HepG2 (cell line): Measurements from ENCODE around the gene CHD9. TPM values are rescaled to one million over a fixed set of nuclear protein-coding genes. Genes with fewer than 3 reads are reported as not detected.

Experiments
- FLYWCH1 ChIP-seq: sonication (generic); formaldehyde crosslinking; IDR thresholded peaks from 2 replicates; pipeline ENCODE4 v1.8.1; 2023; ENCODE audit warnings: mild to moderate bottlenecking, missing genetic modification reagents
- HES4 ChIP-seq: sonication (generic); formaldehyde crosslinking; IDR thresholded peaks from 2 replicates; pipeline ENCODE4 v1.9.0; 2021; ENCODE audit warnings: mild to moderate bottlenecking, missing genetic modification reagents, borderline replicate concordance
- NCOR1 ChIP-seq: fragments of 200-600 bp; sonication (generic); IDR thresholded peaks from 2 replicates; pipeline ENCODE4 v1.7.0; 2017; ENCODE audit warnings: antibody characterized with exemption, low read length, borderline replicate concordance
- NKX3-1 ChIP-seq: sonication (generic); formaldehyde crosslinking; IDR thresholded peaks from 2 replicates; pipeline ENCODE4 v1.5.0; 2020; ENCODE audit warnings: missing genetic modification reagents
- PHF21A ChIP-seq: sonication (generic); formaldehyde crosslinking; IDR thresholded peaks from 2 replicates; pipeline ENCODE4 v1.5.0; 2020; ENCODE audit warnings: mild to moderate bottlenecking, missing genetic modification reagents
- PITX1 ChIP-seq: sonication (generic); formaldehyde crosslinking; IDR thresholded peaks from 2 replicates; pipeline ENCODE4 v1.5.1; 2020; ENCODE audit warnings: mild to moderate bottlenecking, missing genetic modification reagents
- RBFOX2 ChIP-seq: fragments of 200-400 bp; formaldehyde crosslinking; IDR thresholded peaks from 2 replicates; pipeline ENCODE4 v1.6.1; 2017; ENCODE audit warnings: low read depth, mild to moderate bottlenecking, low read length
- SRSF4 ChIP-seq: fragments of 200-400 bp; formaldehyde crosslinking; IDR thresholded peaks from one replicate; pipeline ENCODE4 v1.6.1; 2018; ENCODE audit warnings: mild to moderate bottlenecking, low read depth, low read length, moderate library complexity; ENCODE audit not compliant: poor library complexity, severe bottlenecking
- TBL1XR1 ChIP-seq: fragments of 150-350 bp; IDR thresholded peaks from 2 replicates; pipeline ENCODE4 v1.6.1; 2014; ENCODE audit warnings: borderline replicate concordance, low read length; ENCODE audit not compliant: partially characterized antibody
- XRCC5 ChIP-seq: fragments of 200-400 bp; formaldehyde crosslinking; optimal IDR thresholded peaks from 2 replicates; pipeline ENCODE3; 2017; ENCODE audit warnings: mild to moderate bottlenecking, low read length
- ZBTB8A ChIP-seq: sonication (generic); formaldehyde crosslinking; IDR thresholded peaks from 2 replicates; pipeline ENCODE4 v1.4.0; 2020; ENCODE audit warnings: mild to moderate bottlenecking, low read depth, missing genetic modification reagents, borderline replicate concordance
- ZNF101 ChIP-seq: sonication (generic); formaldehyde crosslinking; IDR thresholded peaks from 2 replicates; pipeline ENCODE4 v1.4.0; 2020; ENCODE audit warnings: mild to moderate bottlenecking, low read depth, missing genetic modification reagents, borderline replicate concordance
- ZNF12 ChIP-seq: sonication (generic); formaldehyde crosslinking; IDR thresholded peaks from 2 replicates; pipeline ENCODE4 v1.5.0; 2020; ENCODE audit warnings: missing genetic modification reagents
- ZNF143 ChIP-seq: sonication (generic); formaldehyde crosslinking; IDR thresholded peaks from 2 replicates; pipeline ENCODE4 v1.4.0; 2020; ENCODE audit warnings: missing genetic modification reagents
- ZNF430 ChIP-seq: sonication (generic); formaldehyde crosslinking; IDR thresholded peaks from 2 replicates; pipeline ENCODE4 v1.9.0; 2021; ENCODE audit warnings: mild to moderate bottlenecking, missing genetic modification reagents
- ZNF615 ChIP-seq: sonication (generic); formaldehyde crosslinking; IDR thresholded peaks from 2 replicates; pipeline ENCODE4 v1.5.0; 2020; ENCODE audit warnings: mild to moderate bottlenecking, missing genetic modification reagents, borderline replicate concordance
- ZSCAN12 ChIP-seq: sonication (generic); formaldehyde crosslinking; IDR thresholded peaks from 2 replicates; pipeline ENCODE4 v1.9.0; 2021; ENCODE audit warnings: mild to moderate bottlenecking, missing genetic modification reagents
- polyA plus RNA-seq, 8 experiments: library from polyadenylated mRNA; depleted of rRNA in 3 of 8; stranded (reverse) in 7 of 8; unstranded in 1 of 8; fragments of >200 nt; fragmentation: Illumina TruSeq in 4 of 8; extraction: Trizol in 4 of 8; gene quantifications; 2 replicates each; pipeline versions ENCODE4 v1.2.1 to v1.2.3, GENCODE V29; 2011 to 2016; ENCODE audit warnings: low read depth in 4 of 8, missing spikeins in 1 of 8, mixed read lengths in 1 of 8; ENCODE audit not compliant: insufficient read depth in 1 of 8
- total RNA-seq, 5 experiments: library from RNA; depleted of rRNA; stranded (reverse); fragments of >200 nt; fragmentation: Illumina TruSeq; extraction: Trizol; gene quantifications; 2 replicates each; pipeline ENCODE4 v1.2.3, GENCODE V29; 2016; ENCODE audit warnings: low read depth in 1 of 5
- TF ChIP-seq, protein P1 (sequence below): sonication (generic); formaldehyde crosslinking; IDR thresholded peaks from 2 replicates; pipeline ENCODE4 v1.4.0; 2020; ENCODE audit warnings: missing genetic modification reagents, borderline replicate concordance
- TF ChIP-seq, protein P2 (sequence below): sonication (generic); formaldehyde crosslinking; conservative IDR thresholded peaks from 2 replicates; pipeline ENCODE4 v1.5.0; 2020; ENCODE audit warnings: missing genetic modification reagents
- TF ChIP-seq, protein P3 (sequence below): sonication (generic); formaldehyde crosslinking; IDR thresholded peaks from 2 replicates; pipeline ENCODE4 v1.4.0; 2020; ENCODE audit warnings: mild to moderate bottlenecking, missing genetic modification reagents
- TF ChIP-seq, protein P4 (sequence below): sonication (generic); formaldehyde crosslinking; IDR thresholded peaks from 2 replicates; pipeline ENCODE4 v1.4.0; 2020; ENCODE audit warnings: missing genetic modification reagents, borderline replicate concordance

CHD9 gene
- total and polyA plus RNA-seq, 2 of the 13 experiments (the other 11 are each of a cell fraction or from before 2014, with no cell fraction given): 23.4 to 27.7 TPM

DNA sequence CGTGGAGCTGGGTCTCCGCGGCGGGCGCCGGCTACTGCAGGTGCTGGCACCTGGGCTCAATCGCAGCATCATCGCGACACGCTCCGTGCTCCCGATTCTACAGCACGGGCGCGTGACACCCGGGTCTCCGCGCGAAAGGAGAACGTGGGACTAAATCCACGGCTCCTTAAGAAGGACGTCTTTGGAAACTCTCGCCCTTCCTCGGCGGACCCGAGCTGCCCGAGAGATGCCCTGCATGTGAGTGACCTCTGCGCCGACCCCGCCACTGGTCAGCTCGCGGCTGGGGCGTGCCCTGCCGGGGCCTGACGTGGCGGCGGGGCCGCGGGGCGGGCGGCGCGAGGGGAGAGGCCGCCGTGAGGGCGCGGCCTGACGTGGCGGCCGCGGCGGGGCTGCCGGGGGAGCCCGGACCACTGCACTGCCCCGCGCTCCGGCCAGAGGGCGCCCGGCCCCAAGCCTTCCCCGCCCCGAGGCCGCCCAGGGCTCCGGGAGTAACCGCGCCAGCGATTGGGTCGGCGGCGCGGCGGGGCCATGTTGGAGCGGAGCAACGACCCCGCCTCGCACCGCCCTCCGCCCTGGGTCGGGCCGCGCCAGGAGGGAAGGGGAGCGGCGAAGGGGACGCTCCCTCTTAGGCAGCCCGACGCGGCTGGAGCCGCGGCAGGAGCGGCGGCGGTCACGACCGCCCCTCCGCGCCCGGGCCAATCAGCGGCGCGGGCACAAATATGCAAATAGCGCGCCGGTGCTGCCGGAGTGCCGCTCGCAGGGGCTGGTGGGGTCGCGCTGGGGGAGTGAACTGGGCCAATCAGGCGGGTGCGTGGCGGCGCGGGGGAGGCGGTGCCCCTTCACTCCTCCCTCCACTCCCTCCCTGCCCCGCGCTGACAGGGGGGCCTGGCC is 75.6 kb downstream of the CHD9 start (continued):
- TF ChIP-seq, protein P1, sequence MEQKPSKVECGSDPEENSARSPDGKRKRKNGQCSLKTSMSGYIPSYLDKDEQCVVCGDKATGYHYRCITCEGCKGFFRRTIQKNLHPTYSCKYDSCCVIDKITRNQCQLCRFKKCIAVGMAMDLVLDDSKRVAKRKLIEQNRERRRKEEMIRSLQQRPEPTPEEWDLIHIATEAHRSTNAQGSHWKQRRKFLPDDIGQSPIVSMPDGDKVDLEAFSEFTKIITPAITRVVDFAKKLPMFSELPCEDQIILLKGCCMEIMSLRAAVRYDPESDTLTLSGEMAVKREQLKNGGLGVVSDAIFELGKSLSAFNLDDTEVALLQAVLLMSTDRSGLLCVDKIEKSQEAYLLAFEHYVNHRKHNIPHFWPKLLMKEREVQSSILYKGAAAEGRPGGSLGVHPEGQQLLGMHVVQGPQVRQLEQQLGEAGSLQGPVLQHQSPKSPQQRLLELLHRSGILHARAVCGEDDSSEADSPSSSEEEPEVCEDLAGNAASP: peak; percentile 45; the same call in 1 of the 2 replicates
- TF ChIP-seq, protein P2, sequence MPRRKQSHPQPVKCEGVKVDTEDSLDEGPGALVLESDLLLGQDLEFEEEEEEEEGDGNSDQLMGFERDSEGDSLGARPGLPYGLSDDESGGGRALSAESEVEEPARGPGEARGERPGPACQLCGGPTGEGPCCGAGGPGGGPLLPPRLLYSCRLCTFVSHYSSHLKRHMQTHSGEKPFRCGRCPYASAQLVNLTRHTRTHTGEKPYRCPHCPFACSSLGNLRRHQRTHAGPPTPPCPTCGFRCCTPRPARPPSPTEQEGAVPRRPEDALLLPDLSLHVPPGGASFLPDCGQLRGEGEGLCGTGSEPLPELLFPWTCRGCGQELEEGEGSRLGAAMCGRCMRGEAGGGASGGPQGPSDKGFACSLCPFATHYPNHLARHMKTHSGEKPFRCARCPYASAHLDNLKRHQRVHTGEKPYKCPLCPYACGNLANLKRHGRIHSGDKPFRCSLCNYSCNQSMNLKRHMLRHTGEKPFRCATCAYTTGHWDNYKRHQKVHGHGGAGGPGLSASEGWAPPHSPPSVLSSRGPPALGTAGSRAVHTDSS: 0 out of 2 replicates have a peak, but pooled peaks have one; percentile 77
- TF ChIP-seq, protein P3, sequence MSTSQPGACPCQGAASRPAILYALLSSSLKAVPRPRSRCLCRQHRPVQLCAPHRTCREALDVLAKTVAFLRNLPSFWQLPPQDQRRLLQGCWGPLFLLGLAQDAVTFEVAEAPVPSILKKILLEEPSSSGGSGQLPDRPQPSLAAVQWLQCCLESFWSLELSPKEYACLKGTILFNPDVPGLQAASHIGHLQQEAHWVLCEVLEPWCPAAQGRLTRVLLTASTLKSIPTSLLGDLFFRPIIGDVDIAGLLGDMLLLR (CRISPR knock-in tag): peak; percentile 7; the same call in 1 of the 2 replicates
- TF ChIP-seq SRSF4: no peak
- peak; percentile 60; the same call in 1 of the 2 replicates for TF ChIP-seq ZNF143 (CRISPR knock-in tag)
- TF ChIP-seq ZNF101 (CRISPR knock-in tag): no peak; the same call in 1 of the 2 replicates
- TF ChIP-seq PITX1 (CRISPR knock-in tag): peak; percentile 46; the same call in 1 of the 2 replicates
- no peak for TF ChIP-seq ZNF615 (CRISPR knock-in tag)
- TF ChIP-seq ZNF12 (CRISPR knock-in tag): peak; percentile 71; the same call in 1 of the 2 replicates
- TF ChIP-seq ZNF430 (CRISPR knock-in tag): peak; percentile 76
- peak; percentile 20; the same call in 1 of the 2 replicates for TF ChIP-seq NCOR1
- TF ChIP-seq, protein P4, sequence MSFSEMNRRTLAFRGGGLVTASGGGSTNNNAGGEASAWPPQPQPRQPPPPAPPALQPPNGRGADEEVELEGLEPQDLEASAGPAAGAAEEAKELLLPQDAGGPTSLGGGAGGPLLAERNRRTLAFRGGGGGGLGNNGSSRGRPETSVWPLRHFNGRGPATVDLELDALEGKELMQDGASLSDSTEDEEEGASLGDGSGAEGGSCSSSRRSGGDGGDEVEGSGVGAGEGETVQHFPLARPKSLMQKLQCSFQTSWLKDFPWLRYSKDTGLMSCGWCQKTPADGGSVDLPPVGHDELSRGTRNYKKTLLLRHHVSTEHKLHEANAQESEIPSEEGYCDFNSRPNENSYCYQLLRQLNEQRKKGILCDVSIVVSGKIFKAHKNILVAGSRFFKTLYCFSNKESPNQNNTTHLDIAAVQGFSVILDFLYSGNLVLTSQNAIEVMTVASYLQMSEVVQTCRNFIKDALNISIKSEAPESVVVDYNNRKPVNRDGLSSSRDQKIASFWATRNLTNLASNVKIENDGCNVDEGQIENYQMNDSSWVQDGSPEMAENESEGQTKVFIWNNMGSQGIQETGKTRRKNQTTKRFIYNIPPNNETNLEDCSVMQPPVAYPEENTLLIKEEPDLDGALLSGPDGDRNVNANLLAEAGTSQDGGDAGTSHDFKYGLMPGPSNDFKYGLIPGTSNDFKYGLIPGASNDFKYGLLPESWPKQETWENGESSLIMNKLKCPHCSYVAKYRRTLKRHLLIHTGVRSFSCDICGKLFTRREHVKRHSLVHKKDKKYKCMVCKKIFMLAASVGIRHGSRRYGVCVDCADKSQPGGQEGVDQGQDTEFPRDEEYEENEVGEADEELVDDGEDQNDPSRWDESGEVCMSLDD (CRISPR knock-in tag): no peak
- TF ChIP-seq PHF21A (CRISPR knock-in tag): peak; percentile 78
- TF ChIP-seq ZSCAN12 (CRISPR knock-in tag): 0 out of 2 replicates have a peak, but pooled peaks have one; percentile 27
- TF ChIP-seq RBFOX2: peak; percentile 89
- peak; percentile 35 for TF ChIP-seq TBL1XR1
- peak; percentile 60; the same call in 1 of the 2 replicates for TF ChIP-seq NKX3-1 (CRISPR knock-in tag)
- TF ChIP-seq XRCC5: peak; percentile 53
- TF ChIP-seq HES4 (CRISPR knock-in tag): peak; percentile 96
- no peak for TF ChIP-seq FLYWCH1 (CRISPR knock-in tag)
- TF ChIP-seq ZBTB8A (CRISPR knock-in tag): no peak
